ENCODE measurements around the gene PPP2R2C. TPM values are rescaled to one million over a fixed set of nuclear protein-coding genes. Genes with fewer than 3 reads are reported as not detected.

The PPP2R2C gene
- total and polyA plus RNA-seq, 2 experiments from 2014 or later, result 1.3 to 9.2 TPM

DNA sequence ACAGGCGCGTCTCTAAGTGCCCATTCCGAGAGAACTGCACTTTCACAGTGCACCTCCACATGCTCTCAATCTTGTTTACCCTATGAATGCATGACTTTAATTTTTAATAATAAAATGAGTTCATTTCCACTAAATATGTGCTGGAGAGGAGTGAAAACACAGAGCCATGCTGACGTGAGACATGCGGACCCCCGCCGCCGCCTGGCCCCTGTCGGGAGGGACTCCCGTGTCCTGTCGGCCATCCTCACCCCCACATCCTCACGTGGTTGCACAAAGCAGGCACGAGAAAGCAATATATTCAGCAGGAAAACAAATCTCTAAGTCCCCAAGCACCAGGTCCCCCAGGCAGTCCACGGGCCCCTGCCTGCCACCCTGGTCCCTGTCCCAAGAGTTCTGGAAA is 23.1 kb downstream of the PPP2R2C start (continued):
- TF ChIP-seq, protein P1, sequence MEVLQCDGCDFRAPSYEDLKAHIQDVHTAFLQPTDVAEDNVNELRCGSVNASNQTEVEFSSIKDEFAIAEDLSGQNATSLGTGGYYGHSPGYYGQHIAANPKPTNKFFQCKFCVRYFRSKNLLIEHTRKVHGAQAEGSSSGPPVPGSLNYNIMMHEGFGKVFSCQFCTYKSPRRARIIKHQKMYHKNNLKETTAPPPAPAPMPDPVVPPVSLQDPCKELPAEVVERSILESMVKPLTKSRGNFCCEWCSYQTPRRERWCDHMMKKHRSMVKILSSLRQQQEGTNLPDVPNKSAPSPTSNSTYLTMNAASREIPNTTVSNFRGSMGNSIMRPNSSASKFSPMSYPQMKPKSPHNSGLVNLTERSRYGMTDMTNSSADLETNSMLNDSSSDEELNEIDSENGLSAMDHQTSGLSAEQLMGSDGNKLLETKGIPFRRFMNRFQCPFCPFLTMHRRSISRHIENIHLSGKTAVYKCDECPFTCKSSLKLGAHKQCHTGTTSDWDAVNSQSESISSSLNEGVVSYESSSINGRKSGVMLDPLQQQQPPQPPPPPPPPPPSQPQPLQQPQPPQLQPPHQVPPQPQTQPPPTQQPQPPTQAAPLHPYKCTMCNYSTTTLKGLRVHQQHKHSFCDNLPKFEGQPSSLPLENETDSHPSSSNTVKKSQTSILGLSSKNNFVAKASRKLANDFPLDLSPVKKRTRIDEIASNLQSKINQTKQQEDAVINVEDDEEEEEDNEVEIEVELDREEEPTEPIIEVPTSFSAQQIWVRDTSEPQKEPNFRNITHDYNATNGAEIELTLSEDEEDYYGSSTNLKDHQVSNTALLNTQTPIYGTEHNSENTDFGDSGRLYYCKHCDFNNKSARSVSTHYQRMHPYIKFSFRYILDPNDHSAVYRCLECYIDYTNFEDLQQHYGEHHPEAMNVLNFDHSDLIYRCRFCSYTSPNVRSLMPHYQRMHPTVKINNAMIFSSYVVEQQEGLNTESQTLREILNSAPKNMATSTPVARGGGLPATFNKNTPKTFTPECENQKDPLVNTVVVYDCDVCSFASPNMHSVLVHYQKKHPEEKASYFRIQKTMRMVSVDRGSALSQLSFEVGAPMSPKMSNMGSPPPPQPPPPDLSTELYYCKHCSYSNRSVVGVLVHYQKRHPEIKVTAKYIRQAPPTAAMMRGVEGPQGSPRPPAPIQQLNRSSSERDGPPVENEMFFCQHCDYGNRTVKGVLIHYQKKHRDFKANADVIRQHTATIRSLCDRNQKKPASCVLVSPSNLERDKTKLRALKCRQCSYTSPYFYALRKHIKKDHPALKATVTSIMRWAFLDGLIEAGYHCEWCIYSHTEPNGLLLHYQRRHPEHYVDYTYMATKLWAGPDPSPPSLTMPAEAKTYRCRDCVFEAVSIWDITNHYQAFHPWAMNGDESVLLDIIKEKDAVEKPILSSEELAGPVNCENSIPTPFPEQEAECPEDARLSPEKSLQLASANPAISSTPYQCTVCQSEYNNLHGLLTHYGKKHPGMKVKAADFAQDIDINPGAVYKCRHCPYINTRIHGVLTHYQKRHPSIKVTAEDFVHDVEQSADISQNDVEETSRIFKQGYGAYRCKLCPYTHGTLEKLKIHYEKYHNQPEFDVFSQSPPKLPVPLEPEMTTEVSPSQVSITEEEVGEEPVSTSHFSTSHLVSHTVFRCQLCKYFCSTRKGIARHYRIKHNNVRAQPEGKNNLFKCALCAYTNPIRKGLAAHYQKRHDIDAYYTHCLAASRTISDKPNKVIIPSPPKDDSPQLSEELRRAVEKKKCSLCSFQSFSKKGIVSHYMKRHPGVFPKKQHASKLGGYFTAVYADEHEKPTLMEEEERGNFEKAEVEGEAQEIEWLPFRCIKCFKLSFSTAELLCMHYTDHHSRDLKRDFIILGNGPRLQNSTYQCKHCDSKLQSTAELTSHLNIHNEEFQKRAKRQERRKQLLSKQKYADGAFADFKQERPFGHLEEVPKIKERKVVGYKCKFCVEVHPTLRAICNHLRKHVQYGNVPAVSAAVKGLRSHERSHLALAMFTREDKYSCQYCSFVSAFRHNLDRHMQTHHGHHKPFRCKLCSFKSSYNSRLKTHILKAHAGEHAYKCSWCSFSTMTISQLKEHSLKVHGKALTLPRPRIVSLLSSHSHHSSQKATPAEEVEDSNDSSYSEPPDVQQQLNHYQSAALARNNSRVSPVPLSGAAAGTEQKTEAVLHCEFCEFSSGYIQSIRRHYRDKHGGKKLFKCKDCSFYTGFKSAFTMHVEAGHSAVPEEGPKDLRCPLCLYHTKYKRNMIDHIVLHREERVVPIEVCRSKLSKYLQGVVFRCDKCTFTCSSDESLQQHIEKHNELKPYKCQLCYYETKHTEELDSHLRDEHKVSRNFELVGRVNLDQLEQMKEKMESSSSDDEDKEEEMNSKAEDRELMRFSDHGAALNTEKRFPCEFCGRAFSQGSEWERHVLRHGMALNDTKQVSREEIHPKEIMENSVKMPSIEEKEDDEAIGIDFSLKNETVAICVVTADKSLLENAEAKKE (CRISPR knock-in tag; IDR thresholded peaks at IDR 0.05), result no peak
- TF ChIP-seq NANOG (IDR thresholded peaks at IDR 0.05; ENCODE audit: borderline replicate concordance), result no peak
- no peak for TF ChIP-seq POLR2AphosphoS5 (IDR thresholded peaks at IDR 0.05; ENCODE audit: low read depth)
- TF ChIP-seq ZNF331 (CRISPR knock-in tag; IDR thresholded peaks at IDR 0.05; ENCODE audit: low read depth), result no peak
- TF ChIP-seq EZH2 (IDR thresholded peaks at IDR 0.05; ENCODE audit: low read depth, unreplicated experiment), result no peak

- Histone ChIP-seq H3K79me2 (replicated peaks; ENCODE audit: insufficient read depth) (no peaks in the 10 kb centered on the region), H3K36me3 (ENCODE audit: insufficient read depth) (no peaks in the 10 kb centered on the region), H2AFZ (no peak overlapping the region), H3K4me2 (no peak overlapping the region), H4K20me1 (replicated peaks; ENCODE audit: insufficient read depth) (no peaks in the 10 kb centered on the region), H3K27me3 (ENCODE audit: insufficient read depth) (no peaks in the 10 kb centered on the region), H3F3A (replicated peaks; ENCODE audit: low read depth) (no peaks in the 10 kb centered on the region), H3K27ac (ENCODE audit: low read depth) (no peak overlapping the region), H3K4me3 (no peak overlapping the region), H3K9me2 (ENCODE audit: insufficient read depth) (no peaks in the 10 kb centered on the region), H3K4me1 (ENCODE audit: insufficient read depth) (no peaks in the 10 kb centered on the region; the same call in 1 of the 2 replicates)
- H3K4me1 Mint-ChIP-seq, result peaks cover 14% of the 10 kb centered on the region
- H3K27ac Mint-ChIP-seq, result no peak overlapping the region
- no peaks in the 10 kb centered on the region for H3K36me3 Mint-ChIP-seq (ENCODE audit: low read depth)
- DNase-seq (ENCODE audit: low spot score) (no peak), ATAC-seq (no peak)
- H3K4me3 Mint-ChIP-seq, result no peak overlapping the region
- no peaks in the 10 kb centered on the region; the same call in 2 of the 3 replicates for H3K9me3 Mint-ChIP-seq
- H3K27me3 Mint-ChIP-seq (ENCODE audit: insufficient read depth, low read depth, poor library complexity), result peaks cover 14% of the 10 kb centered on the region
- TF ChIP-seq POLR2AphosphoS5 (IDR thresholded peaks at IDR 0.05; ENCODE audit: low read depth) (no peak), REST (IDR thresholded peaks at IDR 0.05; ENCODE audit: unreplicated experiment) (no peak)
- TF ChIP-seq, protein P2, sequence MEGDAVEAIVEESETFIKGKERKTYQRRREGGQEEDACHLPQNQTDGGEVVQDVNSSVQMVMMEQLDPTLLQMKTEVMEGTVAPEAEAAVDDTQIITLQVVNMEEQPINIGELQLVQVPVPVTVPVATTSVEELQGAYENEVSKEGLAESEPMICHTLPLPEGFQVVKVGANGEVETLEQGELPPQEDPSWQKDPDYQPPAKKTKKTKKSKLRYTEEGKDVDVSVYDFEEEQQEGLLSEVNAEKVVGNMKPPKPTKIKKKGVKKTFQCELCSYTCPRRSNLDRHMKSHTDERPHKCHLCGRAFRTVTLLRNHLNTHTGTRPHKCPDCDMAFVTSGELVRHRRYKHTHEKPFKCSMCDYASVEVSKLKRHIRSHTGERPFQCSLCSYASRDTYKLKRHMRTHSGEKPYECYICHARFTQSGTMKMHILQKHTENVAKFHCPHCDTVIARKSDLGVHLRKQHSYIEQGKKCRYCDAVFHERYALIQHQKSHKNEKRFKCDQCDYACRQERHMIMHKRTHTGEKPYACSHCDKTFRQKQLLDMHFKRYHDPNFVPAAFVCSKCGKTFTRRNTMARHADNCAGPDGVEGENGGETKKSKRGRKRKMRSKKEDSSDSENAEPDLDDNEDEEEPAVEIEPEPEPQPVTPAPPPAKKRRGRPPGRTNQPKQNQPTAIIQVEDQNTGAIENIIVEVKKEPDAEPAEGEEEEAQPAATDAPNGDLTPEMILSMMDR (conservative IDR thresholded peaks at IDR 0.05; ENCODE audit: low read depth in 2 of 2), result no peak
These were observed 23.8 kb downstream of the PPP2R2C start for GRCh38 chr4:6448476-6449170.

All from GM23338 (cell line).